GM19324 (cell line): ENCODE results near the gene RBBP4.
"Not testable (repeated sequence)": the region's sequence is repeated elsewhere in the genome, so short reads cannot be mapped to it uniquely, and the experiment has no call there.

ENCODE experiments used
- ATAC-seq: cut with Tn5 transposase; IDR thresholded peaks from one replicate; pipeline ENCODE4 v1.9.1; 2021; ENCODE audit warnings: mild to moderate bottlenecking, moderate library complexity; ENCODE audit not compliant: unreplicated experiment, low FRiP score

Gene RBBP4

GRCh38 chr1:32685498-32685897 lies 34.5 kb downstream of the RBBP4 start:
- ATAC-seq: no peak

GRCh38 chr1:32686387-32686786 lies 35.4 kb downstream of the RBBP4 start:
- no peak for ATAC-seq

GRCh38 chr1:32693455-32694174 lies 42.6 kb downstream of the RBBP4 start:
- ATAC-seq: no peak

GRCh38 chr1:32695098-32695904 lies 44.3 kb downstream of the RBBP4 start:
- no peak for ATAC-seq

- no peak for ATAC-seq
These were observed 45.0 kb downstream of the RBBP4 start for GRCh38 chr1:32696041-32696440.

GRCh38 chr1:32696996-32697395 lies 46.0 kb downstream of the RBBP4 start:
- not testable (repeated sequence) for ATAC-seq

- no peak for ATAC-seq
These were observed 50.5 kb downstream of the RBBP4 start for GRCh38 chr1:32701421-32701911.

GRCh38 chr1:32701951-32702598 lies 51.1 kb downstream of the RBBP4 start:
- no peak for ATAC-seq

GRCh38 chr1:32702599-32703478 lies 51.8 kb downstream of the RBBP4 start, which contains the start of gene SYNC:
Gene SYNC, minus strand, starts transcription at chr1:32702770. Its CDS starts 110 bp downstream, at chr1:32702660.
- no peak for ATAC-seq

GRCh38 chr1:32703479-32704291 lies 52.7 kb downstream of the RBBP4 start:
- ATAC-seq: no peak

- ATAC-seq: no peak
These were observed 54.5 kb downstream of the RBBP4 start for GRCh38 chr1:32705516-32705915.

- ATAC-seq: no peak
These were observed 55.5 kb downstream of the RBBP4 start for GRCh38 chr1:32706491-32706890.

GRCh38 chr1:32709075-32709474 lies 58.1 kb downstream of the RBBP4 start:
- ATAC-seq: no peak

GRCh38 chr1:32709476-32709875 lies 58.5 kb downstream of the RBBP4 start:
- ATAC-seq: no peak

GRCh38 chr1:32711221-32711620 lies 60.2 kb downstream of the RBBP4 start:
- not testable (repeated sequence) for ATAC-seq

GRCh38 chr1:32713081-32713480 lies 62.1 kb downstream of the RBBP4 start:
- no peak for ATAC-seq

- ATAC-seq: no peak
These were observed 63.3 kb downstream of the RBBP4 start for GRCh38 chr1:32714277-32714676.

- ATAC-seq: no peak
These were observed 64.9 kb downstream of the RBBP4 start for GRCh38 chr1:32715901-32716311.
